Ammon's horn (tissue), 1 donor: ENCODE data around the gene TRIM2.
A peak's percentile ranks its signal among the peaks of the same experiment; 100 is the strongest.

Experiments used
- DNase-seq: peaks from one replicate; pipeline ENCODE4 v3.0.0-alpha.2; 2016; ENCODE audit warnings: low spot score

The TRIM2 gene

DNA sequence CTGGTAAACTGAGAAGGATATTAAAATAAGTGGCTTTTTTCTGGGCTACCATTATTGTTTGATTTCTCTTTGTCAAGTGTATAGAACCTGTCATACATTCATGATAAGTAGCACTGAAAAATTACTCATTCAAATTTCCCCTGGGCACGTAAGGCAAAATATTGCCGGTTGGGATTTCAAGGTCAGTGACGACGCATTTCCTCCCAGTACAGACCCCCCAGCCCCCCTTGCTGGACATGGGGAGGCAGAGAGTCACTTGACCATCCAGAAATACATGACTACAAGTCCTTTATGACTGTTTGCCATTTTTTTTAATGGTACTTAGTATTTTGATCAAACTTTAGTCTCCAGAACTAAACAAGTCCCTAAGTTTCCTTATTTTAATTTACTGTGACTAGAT, 133.4 kb downstream of the TRIM2 start:
- no peak for DNase-seq

DNA sequence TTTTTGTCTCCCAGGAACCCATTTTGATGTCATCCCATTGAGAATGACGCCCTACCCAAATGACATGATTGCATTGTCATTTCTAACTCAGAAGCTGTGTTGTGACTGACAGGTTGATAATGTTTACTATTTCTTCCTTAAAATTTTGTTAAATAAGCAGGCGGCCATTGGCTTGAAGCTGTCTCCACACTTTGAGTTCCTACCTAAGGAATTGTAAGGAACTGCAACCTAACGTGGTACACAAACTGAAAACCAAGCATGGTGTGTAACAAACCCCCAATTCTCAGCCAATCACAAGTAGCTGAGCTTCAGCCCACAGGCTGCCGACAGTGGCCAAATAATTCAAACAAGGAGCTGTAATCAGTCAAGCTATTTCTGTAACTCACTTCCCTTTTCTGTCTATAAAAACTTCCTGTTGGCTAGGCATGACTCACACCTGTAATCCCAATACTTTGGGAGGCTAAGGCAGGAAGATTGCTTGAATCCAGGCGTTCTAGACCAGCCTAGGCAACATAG, 137.4 kb downstream of the TRIM2 start:
- no peak for DNase-seq

DNA sequence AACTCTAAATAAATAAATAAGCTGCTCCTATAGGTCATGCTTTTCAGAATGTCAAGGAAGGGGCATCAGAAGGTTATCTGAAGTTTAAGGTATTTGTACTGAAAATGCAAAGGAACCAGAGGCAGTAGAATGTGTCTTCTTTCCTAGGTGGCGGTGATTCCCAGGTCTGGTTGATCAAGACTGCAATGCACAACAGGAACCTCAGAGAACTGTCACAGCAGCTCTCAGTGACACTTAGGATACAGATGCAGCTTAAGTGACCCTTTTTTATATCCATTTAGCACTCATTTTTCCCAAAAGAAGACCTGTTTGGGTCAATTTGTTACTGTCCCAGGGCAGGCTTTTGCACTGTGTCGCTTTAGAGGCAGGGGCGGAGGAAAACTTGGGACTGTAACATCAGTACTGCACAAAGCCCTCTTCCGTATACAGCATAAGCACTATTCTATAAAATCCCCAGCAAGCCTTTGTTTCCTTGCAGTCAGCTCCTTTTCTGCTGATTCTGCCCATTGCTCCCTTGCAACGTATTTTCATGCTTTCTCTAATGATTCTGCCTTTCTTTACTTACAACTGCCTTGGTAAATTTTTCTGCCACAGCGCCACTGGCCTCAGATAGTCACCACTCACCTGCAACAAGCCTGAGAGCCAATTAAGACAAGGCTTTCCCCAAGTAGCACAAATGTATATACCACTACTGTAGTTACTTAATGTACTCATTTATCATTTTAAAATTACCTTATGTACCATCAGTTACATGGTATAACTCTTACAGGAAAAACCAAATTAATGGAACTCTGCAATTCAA, 138.7 kb downstream of the TRIM2 start:
- DNase-seq = no peak

DNA sequence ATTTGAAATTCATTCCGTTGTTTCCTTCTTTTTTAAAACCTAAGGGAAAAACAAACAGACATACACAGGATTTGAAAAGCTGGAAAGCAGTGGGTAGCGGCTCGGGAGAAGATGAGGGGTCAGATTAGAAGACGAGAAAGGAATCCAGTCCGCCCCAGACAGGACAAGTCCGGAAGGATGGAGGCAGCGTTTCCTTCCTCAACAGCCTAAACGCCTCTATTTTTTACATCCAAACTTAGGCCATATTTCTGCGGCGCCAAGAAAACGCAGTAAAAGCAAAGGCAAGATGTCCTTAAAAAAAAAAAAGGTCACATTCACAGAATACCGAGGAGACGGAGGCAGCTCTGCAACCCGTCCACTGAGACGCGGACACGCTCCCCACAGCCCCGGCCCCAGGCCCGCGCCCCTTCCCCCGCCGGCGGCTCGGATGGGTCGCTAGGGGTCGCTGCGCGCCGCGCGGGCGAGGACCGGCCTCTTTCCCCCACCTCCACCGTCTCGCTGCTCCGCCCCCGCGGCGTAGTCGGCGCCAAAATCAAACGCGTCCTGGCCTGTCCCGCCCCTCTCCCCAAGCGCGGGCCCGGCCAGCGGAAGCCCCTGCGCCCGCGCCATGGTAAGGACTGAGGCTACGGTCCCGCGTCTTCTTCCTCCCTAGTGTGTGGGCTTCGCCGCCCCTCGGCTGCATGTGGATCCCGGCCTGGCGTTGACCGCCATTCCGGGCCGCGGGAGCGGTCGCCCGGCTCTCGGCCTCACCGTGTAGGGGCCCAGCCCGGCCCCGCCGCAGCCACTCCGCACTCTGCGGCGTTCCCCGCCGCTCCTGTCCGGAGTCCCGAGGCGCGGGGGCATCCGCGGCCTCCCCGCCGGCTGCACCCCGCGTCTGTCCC, 140.1 kb downstream of the TRIM2 start, which contains the start of gene MND1:
TSS of gene MND1 (plus strand) at position 558 of the 881 bp plus-strand sequence. CDS start at position 608, 50 bp downstream.
- DNase-seq = peak; percentile 85

DNA sequence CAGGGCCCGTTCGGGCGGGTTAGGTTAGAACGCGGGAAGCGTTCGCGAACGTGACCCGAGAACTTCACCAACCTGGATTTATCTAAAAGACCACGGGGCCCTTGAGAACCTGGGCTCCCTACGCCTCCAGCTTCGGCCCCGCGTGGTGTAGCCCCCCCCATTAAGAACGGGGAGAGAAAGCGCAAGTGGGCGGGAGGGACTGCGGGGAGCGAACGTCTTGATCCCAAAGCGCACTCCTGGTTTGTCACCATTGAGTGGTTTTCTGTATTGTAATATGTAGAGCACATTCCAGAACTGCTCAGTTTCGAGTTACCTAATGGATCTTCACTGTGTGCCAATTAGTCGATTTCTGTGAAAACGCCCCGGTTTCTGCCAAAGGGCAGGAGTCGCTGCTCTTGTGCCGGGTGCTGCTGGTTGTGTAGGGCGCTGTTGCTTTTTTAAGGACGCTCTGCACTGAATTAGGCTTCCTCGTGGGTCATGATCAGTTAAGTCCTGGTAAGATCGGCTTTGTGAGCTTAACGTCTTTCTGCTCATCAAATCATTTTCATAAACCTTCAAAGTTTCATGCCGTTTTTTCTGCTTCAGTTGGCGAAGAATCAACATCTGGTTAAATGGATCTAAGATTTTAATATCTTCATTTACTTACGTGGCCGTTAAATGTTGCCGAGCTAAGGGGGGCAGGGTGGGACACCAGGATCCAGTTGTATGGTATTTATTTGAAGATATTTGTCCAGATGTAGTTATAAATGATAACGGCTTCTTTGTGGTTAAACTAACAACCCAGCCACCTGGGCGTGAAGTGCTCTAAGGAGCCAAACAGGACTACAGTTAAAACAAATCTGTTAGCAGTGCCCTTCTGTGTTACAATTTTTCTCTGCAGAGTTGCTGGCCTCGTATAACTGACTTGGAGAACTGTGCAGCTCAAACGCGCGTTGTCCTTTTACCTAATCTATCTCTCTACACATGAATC, 141.1 kb downstream of the TRIM2 start:
- DNase-seq = peak; percentile 43

DNA sequence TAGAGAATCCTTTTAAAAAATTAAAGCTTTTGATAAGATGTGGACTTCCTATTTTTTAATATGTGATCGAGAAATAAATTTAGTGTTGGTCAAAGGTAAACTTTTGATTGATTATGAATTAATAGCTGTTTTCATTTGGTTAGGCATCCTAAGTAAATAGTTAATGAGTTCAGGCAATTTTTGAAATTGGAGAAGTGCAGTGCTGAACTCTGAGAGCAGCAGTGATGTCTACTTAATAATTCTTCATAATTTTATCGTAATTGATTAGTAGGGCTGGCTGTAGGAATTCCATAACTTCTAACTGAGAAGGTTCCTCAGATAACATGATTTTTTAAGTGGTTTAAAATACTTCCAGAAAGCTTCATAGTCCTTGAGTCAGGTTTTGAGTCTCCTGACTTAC, 141.8 kb downstream of the TRIM2 start:
- no peak for DNase-seq

DNA sequence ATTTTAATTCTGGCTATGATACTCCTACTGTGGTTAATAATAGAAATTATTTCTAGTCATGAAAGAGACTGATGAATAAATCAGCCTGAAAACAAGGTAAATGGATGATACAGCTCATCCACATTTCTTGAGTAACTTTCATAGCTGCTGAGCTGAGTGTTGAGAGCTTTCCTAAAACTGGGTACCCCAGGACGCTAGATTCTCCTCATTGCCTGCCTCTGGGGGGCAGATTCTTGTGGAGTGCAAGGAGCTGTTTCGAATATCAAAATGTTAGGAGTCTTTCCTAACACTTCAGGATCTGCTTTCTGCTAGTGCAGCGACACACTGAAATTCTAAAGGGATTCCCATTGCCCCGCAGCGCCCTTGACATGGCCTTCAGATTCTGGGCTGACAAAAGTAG, 142.3 kb downstream of the TRIM2 start:
- DNase-seq = no peak

DNA sequence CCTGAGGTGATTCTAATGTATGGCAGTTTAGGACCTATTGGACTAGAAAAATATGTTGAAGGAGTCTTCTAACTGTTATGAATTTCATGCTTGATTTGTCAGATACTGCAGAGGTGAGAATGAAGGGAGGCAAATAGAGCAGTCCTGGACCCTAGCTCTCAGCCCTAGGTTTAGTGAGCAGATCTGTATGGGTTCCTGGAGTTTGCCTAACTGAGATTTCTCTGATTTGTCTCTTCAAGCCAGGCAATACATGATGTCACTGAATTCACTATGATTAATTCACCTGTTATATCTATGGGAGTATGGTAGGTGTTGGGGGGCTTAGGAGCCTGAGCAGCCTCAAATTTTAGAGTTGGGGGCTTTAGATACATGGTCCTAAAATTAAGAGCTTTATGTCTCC, 142.9 kb downstream of the TRIM2 start:
- DNase-seq = no peak

DNA sequence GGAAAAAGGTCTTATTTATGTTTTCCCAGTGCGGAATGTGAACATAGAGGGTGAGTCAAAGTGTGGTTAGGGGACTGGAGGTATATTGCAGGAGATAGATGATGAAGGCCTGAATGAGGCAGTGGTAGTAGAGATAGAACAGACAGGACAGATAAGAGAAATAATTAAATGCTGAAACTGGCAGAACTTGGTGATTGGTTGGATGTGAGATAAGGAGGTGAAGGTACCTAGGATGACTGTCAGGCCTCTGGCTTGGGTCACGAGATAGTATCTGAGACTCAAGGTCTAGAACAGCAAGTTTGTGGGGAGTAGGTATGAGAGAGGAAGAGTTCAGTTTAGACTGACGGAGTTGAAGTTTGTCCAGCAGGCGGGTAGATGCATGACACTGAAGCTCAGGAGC, 143.8 kb downstream of the TRIM2 start:
- DNase-seq = no peak

DNA sequence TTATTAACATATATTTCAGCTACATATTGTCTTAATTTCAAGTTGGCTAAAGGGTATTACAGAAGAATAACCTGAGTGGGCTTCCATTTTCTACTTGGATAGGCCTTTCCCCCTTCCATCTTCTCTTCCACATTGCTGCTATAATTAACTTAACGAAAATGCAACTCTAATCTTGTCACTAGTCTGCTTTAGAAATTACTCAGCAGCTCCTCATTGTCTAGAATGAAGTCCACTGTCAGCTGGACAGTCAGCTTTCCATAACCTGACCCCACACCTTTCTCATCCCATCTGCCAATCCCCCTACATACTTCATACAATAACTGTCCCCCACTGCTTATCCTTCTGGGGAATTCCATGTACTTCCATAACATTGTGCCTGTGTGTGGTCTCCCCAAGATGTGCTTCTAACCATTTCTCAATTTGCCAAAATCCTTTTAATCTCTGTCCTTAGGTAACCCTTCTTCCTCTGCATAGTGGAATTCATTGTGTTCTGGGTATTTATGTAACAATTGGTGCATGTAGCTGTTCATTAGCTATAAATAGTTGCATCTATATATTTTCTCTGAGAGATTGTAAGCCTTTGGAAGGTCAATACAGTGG, 145.1 kb downstream of the TRIM2 start:
- DNase-seq = no peak

DNA sequence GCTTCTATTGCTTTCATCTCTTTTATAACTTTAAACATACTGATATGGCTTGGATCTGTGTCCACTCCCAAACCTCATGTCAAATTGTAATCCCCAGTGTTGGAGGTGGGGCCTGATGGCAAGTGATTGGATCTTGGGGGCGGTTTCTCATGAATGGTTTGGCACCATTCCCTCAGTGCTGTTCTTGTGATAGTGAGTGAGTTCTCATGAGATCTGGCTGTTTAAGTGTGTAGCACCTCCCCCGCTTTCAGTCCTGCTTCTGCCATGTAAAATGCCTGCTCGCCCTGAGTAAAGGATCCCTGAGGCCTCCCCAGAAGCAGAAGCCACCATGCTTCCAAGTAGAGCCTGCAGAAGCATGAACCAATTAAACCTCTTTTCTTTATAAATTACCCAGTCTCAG, 157.9 kb downstream of the TRIM2 start:
- no peak for DNase-seq

DNA sequence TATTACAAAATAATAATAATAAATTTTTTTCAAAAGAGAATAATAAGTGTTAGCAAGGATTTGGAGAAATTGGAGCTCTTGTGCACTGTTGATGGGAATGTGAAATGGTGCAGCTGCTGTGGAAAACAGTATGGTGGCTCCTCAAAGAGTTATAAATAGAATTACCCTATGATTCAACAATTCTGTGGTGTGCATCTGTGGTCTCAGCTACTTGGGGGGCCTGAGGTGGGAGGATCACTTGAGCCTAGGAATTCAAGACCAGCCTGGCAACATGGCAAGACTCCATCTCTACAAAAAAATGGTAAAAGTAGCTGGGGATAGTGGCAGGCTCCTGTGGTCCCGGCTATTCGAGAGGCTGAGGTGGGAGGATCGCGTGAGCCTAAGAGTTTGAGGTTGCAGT, 159.8 kb downstream of the TRIM2 start:
- DNase-seq = no peak

DNA sequence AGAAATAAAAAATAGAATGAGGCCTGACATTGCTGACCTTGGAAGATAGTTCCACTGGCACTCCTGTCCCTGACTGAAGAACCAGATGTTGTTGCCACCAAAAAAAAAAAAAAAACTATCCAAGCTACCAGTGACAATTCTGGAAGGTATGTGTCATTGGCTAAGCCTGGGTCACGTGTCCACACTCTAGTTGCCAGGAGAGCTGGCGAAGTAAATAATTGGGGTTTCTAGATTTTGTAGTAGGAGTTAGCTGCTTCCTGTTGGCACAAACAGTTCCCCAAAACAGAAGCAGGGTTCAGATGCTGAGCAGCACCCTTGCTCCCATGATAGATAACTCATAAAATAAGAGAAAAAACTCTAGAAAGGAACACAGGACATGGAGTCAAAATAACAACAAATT, 160.8 kb downstream of the TRIM2 start:
- no peak for DNase-seq

DNA sequence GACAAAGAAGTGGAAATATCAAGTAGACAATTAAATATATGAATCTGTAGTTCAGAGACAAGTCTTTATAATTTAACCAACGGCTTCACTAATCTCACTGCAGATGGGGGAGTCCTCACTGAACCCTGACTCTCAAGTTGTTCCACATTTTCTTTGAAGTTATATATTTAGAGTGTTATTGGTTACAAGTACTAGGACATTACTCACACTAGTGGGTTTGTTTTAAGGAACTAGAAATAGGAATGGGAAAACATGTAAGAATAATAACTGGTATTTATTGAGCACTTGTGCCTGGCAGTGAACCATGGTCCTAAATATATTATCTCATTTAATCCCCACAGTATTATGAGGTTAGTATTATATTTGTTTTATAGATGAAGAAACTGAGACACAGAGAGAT, 162.2 kb downstream of the TRIM2 start:
- no peak for DNase-seq

DNA sequence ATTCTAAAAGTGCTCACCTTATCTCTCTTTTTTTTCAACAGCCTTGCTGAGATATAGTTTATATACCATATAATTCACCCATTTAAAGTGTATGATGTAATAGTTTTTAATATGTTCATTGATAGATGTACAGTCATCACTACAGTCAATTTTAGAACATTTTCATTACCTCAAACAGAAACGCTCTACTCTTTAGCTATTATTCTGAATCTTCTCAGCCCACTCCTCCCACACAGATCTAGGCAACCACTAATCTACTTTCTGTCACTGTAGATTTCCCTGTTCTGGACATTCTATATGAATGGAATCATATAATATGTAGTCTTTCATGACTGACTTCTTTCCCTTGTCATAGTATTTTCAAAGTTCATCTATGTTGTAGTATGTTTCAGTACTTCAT, 162.8 kb downstream of the TRIM2 start:
- DNase-seq = no peak

DNA sequence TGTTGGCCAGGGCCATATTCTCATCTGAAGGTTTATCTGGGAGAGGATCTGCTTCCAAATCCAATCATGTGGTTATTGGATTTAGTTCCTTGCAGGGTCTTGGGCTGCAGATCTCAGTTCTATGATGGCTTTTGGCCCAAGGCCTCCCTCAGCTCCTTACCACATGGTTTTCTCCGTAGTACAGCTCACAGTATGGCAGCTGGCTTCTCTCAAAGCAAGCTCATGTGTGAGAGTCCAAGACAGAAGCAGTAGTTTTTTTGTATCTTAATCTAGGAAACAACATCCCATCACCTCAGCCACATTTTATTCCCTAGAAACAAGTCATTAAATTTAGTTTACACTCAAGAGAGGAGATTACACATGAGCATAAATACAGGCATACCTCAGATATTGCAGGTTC, 164.8 kb downstream of the TRIM2 start:
- DNase-seq = no peak

DNA sequence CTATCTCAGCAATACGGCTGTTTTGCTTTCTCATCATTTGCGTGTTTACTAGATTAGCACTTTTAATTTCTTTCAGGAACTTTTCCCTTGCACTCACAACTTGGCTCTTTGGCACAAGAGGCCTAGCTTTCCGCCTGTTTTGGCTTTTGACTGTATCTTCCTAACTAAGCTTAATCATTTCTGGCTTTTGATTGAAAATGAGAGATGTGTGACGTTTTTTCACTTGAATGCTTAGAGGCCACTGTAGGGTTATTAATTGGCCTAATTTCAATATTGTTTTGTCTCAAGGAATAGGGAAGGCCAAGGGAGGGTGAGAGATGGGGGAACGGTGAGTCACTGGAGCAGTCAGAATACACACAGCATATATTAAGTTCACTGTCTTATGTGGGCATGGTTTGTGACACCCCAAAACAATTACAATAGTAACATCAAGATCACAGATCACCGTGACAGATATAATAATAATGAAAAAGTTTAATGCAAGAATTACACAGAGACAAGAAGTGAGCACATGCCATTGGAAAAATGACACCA, 167.5 kb downstream of the TRIM2 start:
- no peak for DNase-seq

DNA sequence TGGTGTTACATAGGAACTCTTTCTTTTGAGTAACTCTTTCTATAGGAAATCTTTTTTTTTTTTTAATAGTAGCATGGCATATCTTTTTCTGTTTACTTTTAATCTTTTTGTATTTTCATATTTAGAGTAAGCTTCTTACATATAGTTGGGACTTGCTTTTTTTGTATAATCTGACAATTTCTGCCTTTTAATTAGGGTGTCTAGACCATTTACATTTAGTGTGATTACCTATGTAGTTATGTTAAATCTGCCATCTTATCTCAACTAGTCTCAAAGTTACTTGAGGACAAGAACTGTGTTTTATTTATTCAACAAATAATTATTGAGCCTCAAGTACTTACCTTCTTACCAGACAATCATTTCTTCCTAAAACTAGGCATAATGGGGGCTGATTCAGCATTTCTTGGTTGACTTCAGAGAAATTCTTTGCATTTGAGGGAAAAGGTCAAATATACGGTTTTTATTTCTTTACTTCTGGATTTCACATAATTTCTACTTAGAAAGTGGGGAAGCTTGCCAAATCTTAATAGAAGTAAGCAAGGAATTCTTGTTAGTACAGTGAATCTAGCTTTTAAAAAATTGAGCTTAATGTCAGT, 168.8 kb downstream of the TRIM2 start:
- no peak for DNase-seq

DNA sequence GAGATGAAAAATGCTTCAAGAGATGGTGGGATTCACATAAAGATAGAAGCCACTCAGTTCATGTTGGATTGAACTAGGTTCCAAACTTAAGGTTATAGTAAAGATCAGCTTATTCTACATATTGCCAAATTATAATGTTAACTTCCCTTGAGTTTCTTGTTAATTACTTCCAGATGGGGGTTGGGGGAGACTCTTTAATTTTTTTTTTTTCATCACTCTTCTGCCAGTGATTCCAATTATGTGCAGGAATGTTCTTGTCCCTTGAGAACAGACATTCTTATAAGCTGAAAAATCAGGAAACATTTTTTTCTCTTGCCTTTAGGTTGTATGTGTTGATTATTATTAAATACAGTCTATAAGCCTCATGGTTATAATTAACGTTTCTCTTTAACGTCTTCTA, 170.2 kb downstream of the TRIM2 start:
- DNase-seq = no peak

DNA sequence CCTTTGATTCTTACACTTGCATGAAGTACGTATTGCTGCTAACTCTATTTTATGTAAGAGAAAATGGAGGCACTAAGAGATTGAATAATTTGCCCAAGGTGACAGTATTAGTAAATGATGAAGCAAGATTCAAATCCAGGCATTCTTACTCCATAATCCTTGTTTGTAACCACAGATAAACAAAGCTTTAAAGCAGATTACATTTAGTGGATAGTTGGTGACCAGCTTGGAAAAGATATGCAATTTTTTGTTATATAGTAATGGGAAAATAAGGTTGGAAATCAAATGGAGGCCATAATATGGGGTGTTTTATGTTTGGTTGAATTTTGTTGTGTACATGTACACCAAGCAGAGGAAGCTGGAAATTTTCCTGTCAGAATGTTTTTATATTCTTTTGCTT, 171.1 kb downstream of the TRIM2 start:
- DNase-seq = no peak

DNA sequence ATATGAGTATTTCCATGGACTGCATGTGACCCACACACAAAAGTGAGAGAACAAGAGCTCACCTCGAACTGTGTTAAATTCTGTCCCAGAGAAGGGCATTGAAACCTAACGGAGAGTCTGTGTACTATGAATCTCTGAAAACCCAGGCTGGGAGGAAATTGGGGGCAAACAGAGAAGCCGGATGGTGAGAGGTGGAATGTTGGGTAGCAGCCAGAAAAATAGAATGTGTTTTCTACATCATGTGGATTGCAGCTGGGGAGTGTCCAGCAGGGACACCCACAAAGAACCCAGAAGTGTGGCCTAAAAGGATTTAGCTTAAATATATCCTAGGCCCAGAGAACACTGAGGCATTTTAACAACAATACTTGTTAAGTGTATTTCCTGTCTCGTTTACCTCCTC, 178.9 kb downstream of the TRIM2 start:
- no peak for DNase-seq
